Left ventricle myocardium superior (tissue), 1 donor: Measurements from ENCODE around the gene BRIP1. TPM values are rescaled to one million over a fixed set of nuclear protein-coding genes. Genes with fewer than 3 reads are reported as not detected.
"Not testable (repeated sequence)": the region's sequence is repeated elsewhere in the genome, so short reads cannot be mapped to it uniquely, and the experiment has no call there.

ENCODE experiments used
- ATAC-seq: fragments of 200-7000 bp; cut with Tn5 transposase; one replicate; pipeline ENCODE4 v1.9.1; 2020; ENCODE audit warnings: mild to moderate bottlenecking, moderate library complexity
- DNase-seq: peaks from one replicate; pipeline ENCODE4 v3.0.0-alpha.2; 2020
- intact Hi-C: fragments of 100-400 bp; cut with micrococcal nuclease; formaldehyde crosslinking; loops from one replicate; pipeline ENCODE4 v1.11.0; 2022
- total RNA-seq: library from RNA; stranded (reverse); fragmentation: NEBNext Ultra II Directional; extraction: Animal tissue kit (Norgen Biotek cat#: 25700); gene quantifications from one replicate; pipeline ENCODE4 v1.2.1, GENCODE V29; 2021
- donor health status: DM: no; HTN: yes; CAD: no; lungs with severe emphysema.

BRIP1 gene
- total RNA-seq, 1 donor from 2014 or later: 0.35 TPM

GRCh38 chr17:61774724-61775123, 88.6 kb downstream of the BRIP1 start:
- intact Hi-C loops: no loop called here
- no peak for ATAC-seq
- no peak for DNase-seq

- ATAC-seq, intact Hi-C loops, DNase-seq: not testable (repeated sequence)
Observed at GRCh38 chr17:61774087-61774486, 89.2 kb downstream of the BRIP1 start.

- ATAC-seq: no peak
- intact Hi-C loops: no loop called here
- no peak for DNase-seq
Observed at GRCh38 chr17:61770752-61771533, 92.4 kb downstream of the BRIP1 start.

GRCh38 chr17:61770043-61770442, 93.3 kb downstream of the BRIP1 start:
- ATAC-seq: no peak
- intact Hi-C loops: no loop called here
- no peak for DNase-seq

- intact Hi-C loops: no loop called here
- ATAC-seq (no peak), DNase-seq (no peak)
Observed at GRCh38 chr17:61768405-61768804, 94.9 kb downstream of the BRIP1 start.

GRCh38 chr17:61766520-61766919, 96.8 kb downstream of the BRIP1 start:
- intact Hi-C loops: no loop called here
- DNase-seq (no peak), ATAC-seq (no peak)

- DNase-seq (no peak), ATAC-seq (no peak)
- intact Hi-C loops: no loop called here
Observed at GRCh38 chr17:61764846-61765245, 98.5 kb downstream of the BRIP1 start.

GRCh38 chr17:61761827-61762226, 101.5 kb downstream of the BRIP1 start:
- intact Hi-C loops: no loop called here
- ATAC-seq (no peak), DNase-seq (no peak)

- intact Hi-C loops: no loop called here
- no peak for DNase-seq
- no peak for ATAC-seq
Observed at GRCh38 chr17:61759362-61759761, 104.0 kb downstream of the BRIP1 start.

- ATAC-seq (no peak), DNase-seq (no peak)
- intact Hi-C loops: no loop called here
Observed at GRCh38 chr17:61758430-61758829, 104.9 kb downstream of the BRIP1 start.

GRCh38 chr17:61757168-61757567, 106.2 kb downstream of the BRIP1 start:
- no peak for DNase-seq
- intact Hi-C loops: no loop called here
- ATAC-seq: no peak

GRCh38 chr17:61756561-61756960, 106.8 kb downstream of the BRIP1 start:
- ATAC-seq (no peak), DNase-seq (no peak)
- intact Hi-C loops: no loop called here

- intact Hi-C loops: no loop called here
- no peak for DNase-seq
- ATAC-seq: no peak
Observed at GRCh38 chr17:61755668-61756067, 107.7 kb downstream of the BRIP1 start.

- intact Hi-C loops: no loop called here
- DNase-seq: no peak
- ATAC-seq: no peak
Observed at GRCh38 chr17:61755078-61755477, 108.2 kb downstream of the BRIP1 start.

GRCh38 chr17:61754124-61754523, 109.2 kb downstream of the BRIP1 start:
- ATAC-seq: no peak
- DNase-seq: no peak
- intact Hi-C loops: no loop called here

GRCh38 chr17:61753696-61754095, 109.6 kb downstream of the BRIP1 start:
- no peak for DNase-seq
- intact Hi-C loops: no loop called here
- ATAC-seq: no peak

GRCh38 chr17:61750656-61751055, 112.7 kb downstream of the BRIP1 start:
- ATAC-seq (no peak), DNase-seq (no peak)
- intact Hi-C loops: no loop called here

GRCh38 chr17:61749823-61750404, 113.4 kb downstream of the BRIP1 start:
- intact Hi-C loops: no loop called here
- ATAC-seq (no peak), DNase-seq (no peak)

GRCh38 chr17:61746248-61746985, 116.9 kb downstream of the BRIP1 start:
- ATAC-seq: no peak
- no peak for DNase-seq
- intact Hi-C loops: no loop called here

- ATAC-seq: no peak
- intact Hi-C loops: no loop called here
Observed at GRCh38 chr17:61744804-61745203, 118.5 kb downstream of the BRIP1 start.

More at GRCh38 chr17:61744804-61745203, 118.5 kb downstream of the BRIP1 start:
- no peak for DNase-seq
